Purkinje cell (primary cell): Measurements from ENCODE around the gene CCP110. TPM values are rescaled to one million over a fixed set of nuclear protein-coding genes. Genes with fewer than 3 reads are reported as not detected.

Source experiments
- polyA plus RNA-seq: library from polyadenylated mRNA; unstranded; fragments of >200 nt; fragmentation: Nextera tagmentation; gene quantifications from 2 replicates; pipeline ENCODE4 v1.2.1, GENCODE V29; 2014

Gene CCP110, protein sequence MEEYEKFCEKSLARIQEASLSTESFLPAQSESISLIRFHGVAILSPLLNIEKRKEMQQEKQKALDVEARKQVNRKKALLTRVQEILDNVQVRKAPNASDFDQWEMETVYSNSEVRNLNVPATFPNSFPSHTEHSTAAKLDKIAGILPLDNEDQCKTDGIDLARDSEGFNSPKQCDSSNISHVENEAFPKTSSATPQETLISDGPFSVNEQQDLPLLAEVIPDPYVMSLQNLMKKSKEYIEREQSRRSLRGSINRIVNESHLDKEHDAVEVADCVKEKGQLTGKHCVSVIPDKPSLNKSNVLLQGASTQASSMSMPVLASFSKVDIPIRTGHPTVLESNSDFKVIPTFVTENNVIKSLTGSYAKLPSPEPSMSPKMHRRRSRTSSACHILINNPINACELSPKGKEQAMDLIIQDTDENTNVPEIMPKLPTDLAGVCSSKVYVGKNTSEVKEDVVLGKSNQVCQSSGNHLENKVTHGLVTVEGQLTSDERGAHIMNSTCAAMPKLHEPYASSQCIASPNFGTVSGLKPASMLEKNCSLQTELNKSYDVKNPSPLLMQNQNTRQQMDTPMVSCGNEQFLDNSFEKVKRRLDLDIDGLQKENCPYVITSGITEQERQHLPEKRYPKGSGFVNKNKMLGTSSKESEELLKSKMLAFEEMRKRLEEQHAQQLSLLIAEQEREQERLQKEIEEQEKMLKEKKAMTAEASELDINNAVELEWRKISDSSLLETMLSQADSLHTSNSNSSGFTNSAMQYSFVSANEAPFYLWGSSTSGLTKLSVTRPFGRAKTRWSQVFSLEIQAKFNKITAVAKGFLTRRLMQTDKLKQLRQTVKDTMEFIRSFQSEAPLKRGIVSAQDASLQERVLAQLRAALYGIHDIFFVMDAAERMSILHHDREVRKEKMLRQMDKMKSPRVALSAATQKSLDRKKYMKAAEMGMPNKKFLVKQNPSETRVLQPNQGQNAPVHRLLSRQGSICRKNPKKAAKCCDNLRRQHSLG
- polyA plus RNA-seq, result 18.2 and 23.0 TPM in 2 replicates

GRCh38 chr16:19523559-19524355, at the start of gene CCP110:
Gene CCP110, plus strand, starts transcription at chr16:19523942. Its CDS starts 3,940 bp downstream, at chr16:19527882.

DNA sequence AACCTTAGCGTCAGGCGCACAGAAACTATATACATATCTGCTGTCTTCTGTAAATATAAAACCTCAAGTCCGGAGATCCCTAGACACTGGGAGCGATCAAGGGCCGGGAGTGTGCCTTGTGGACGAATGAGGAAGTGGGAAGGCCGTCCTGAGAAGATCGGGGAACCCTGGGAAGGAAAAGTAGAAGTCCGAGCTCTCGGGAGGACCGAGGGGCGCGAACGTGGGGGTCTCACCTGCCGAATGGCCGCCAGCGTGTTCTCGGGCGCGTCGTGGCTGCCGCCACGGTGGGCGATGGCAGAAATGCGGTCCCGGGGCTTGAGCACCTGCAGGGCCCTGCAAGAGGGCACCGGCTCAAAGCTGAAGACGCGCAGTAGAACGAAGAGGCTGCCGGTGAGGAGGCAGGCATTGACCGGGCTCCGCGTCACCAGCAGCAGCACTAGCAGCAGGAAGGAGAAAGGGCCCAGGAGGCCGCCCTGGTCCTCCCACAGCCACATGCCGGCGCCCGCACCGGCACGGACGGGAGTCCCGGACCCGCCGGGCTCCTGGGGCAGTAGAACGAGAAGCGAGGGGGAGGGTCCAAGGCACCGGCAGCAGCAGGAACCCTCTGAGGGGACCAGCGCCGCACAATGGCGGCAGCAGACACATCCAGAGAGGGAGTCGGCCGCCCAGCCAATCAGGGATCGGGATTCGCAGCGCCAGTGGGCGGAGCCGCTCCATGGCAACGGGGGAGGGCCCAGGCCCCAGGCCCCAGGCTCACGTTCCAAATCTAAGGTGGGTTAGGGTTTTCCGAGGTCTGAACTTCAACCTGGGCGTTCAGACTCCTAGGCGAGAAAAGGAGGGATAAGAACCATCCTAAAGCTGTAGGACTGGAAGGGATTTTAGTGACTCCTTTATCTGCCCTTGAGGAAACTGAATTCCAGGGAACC, 2.0 kb upstream of the CCP110 start, which contains the start of gene GDE1:
GDE1 (minus strand) TSS at position 628 of the 926 bp plus-strand sequence; CDS start at position 494, 134 bp downstream.

DNA sequence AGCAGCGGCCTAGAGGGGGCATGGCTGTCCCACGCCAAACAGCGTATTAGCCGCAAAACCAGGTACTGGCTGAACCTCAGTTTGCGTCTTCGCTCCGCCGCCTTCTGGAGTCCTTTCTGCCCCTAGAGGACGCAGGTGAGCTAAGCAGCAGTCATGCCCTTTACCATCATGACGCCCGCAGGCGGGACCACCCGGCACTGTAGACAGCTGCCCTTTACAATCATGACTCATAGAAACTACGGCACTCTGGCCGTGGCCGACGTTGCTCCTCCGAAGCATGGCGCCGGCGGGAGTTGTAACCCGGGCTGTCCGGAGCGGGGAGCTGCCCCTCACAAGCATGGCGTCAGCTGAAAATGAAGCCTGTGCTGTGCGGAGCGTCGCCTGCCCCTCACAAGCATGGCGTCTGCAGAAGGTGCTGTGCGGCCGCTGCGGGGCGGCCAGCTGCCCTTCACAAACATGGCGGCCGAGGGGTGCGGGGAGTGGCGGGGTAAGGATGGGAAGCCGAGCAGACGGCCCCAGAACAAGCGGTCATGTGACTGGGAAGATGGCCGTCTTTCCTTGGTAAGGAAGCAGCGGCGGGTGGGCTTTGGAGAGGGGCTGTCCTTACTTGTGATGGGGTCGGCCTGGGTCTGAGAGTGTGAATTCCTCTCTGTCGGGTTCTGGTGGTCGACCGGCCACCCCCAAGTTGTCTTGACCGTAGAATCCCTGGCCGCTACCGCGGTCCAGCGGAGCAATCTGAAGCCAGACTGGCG, 31.6 kb downstream of the CCP110 start, which contains the start of gene VPS35L:
VPS35L (plus strand) TSS at position 518 of the 752 bp plus-strand sequence; CDS start at position 545, 27 bp downstream.

Other genes with a start within 250 kb of the CCP110 start
- 4.4 TPM in 1 of 2 replicates, not detected in the other for gene CLEC19A, start 238.2 kb upstream of the CCP110 start, polyA plus RNA-seq
- not detected in 2 replicates for gene TMC5, start 106.1 kb upstream of the CCP110 start, polyA plus RNA-seq
- gene GDE1, start 1.8 kb upstream of the CCP110 start, polyA plus RNA-seq, result 142 and 151 TPM in 2 replicates
- gene VPS35L, start 31.8 kb downstream of the CCP110 start, polyA plus RNA-seq, result 27.4 and 51.9 TPM in 2 replicates
- gene KNOP1, start 194.3 kb downstream of the CCP110 start, polyA plus RNA-seq, result 31.2 and 43.8 TPM in 2 replicates
- 183 and 236 TPM in 2 replicates for gene IQCK, start 194.3 kb downstream of the CCP110 start, polyA plus RNA-seq